ENCODE measurements around the gene ASTN1. TPM values are rescaled to one million over a fixed set of nuclear protein-coding genes. Genes with fewer than 3 reads are reported as not detected.

Gene ASTN1
- total and polyA plus RNA-seq, 2 experiments from 2014 or later, result 9.3 to 34.2 TPM

- H3K27ac ChIP-seq, result no peak overlapping the region
- DNase-seq (ENCODE audit: low read depth in 1 of 2, low spot score in 1 of 2), result no peak
- no peak for TF ChIP-seq CTCF (IDR thresholded peaks at IDR 0.05; ENCODE audit: low read depth, low read length)
- no peaks in the 10 kb centered on the region for H3K27me3 ChIP-seq
- H3K9me3 ChIP-seq (ENCODE audit: low read depth), result no peaks in the 10 kb centered on the region
- peaks cover 14% of the 10 kb centered on the region for H3K4me1 ChIP-seq (ENCODE audit: low read depth)
- H3K36me3 ChIP-seq, result no peaks in the 10 kb centered on the region
- no peak overlapping the region for H3K4me3 ChIP-seq
Measured at GRCh38 chr1:176854758-176855745, 309.5 kb downstream of the ASTN1 start.

- no peaks in the 10 kb centered on the region for H3K27me3 ChIP-seq
- DNase-seq (ENCODE audit: low read depth in 1 of 2, low spot score in 1 of 2), result no peak
- TF ChIP-seq CTCF (IDR thresholded peaks at IDR 0.05; ENCODE audit: low read depth, low read length), result no peak
- peaks cover 14% of the 10 kb centered on the region for H3K4me1 ChIP-seq (ENCODE audit: low read depth)
- H3K4me3 ChIP-seq, result no peak overlapping the region
- H3K9me3 ChIP-seq (ENCODE audit: low read depth), result no peaks in the 10 kb centered on the region
- no peaks in the 10 kb centered on the region for H3K36me3 ChIP-seq
- H3K27ac ChIP-seq, result no peak overlapping the region
Measured at GRCh38 chr1:176854121-176854520, 310.4 kb downstream of the ASTN1 start.

GRCh38 chr1:176853503-176853902 lies 311.0 kb downstream of the ASTN1 start:
- Histone ChIP-seq H3K27me3 (no peaks in the 10 kb centered on the region), H3K4me3 (no peak overlapping the region), H3K9me3 (ENCODE audit: low read depth) (no peaks in the 10 kb centered on the region), H3K27ac (no peak overlapping the region), H3K36me3 (no peaks in the 10 kb centered on the region), H3K4me1 (ENCODE audit: low read depth) (peaks cover 14% of the 10 kb centered on the region)
- TF ChIP-seq CTCF (IDR thresholded peaks at IDR 0.05; ENCODE audit: low read depth, low read length), result no peak
- no peak for DNase-seq (ENCODE audit: low read depth in 1 of 2, low spot score in 1 of 2)

GRCh38 chr1:176852124-176852523 lies 312.4 kb downstream of the ASTN1 start:
- no peak overlapping the region for H3K4me3 ChIP-seq
- H3K9me3 ChIP-seq (ENCODE audit: low read depth), result no peaks in the 10 kb centered on the region
- DNase-seq (ENCODE audit: low read depth in 1 of 2, low spot score in 1 of 2), result no peak
- H3K27ac ChIP-seq, result no peak overlapping the region
- no peak for TF ChIP-seq CTCF (IDR thresholded peaks at IDR 0.05; ENCODE audit: low read depth, low read length)
- peaks cover 6% of the 10 kb centered on the region for H3K4me1 ChIP-seq (ENCODE audit: low read depth)
- H3K27me3 ChIP-seq, result no peaks in the 10 kb centered on the region
- no peaks in the 10 kb centered on the region for H3K36me3 ChIP-seq

GRCh38 chr1:176850871-176851270 lies 313.6 kb downstream of the ASTN1 start:
- Histone ChIP-seq H3K9me3 (ENCODE audit: low read depth) (no peaks in the 10 kb centered on the region), H3K36me3 (no peaks in the 10 kb centered on the region), H3K27me3 (no peaks in the 10 kb centered on the region), H3K4me1 (ENCODE audit: low read depth) (peaks cover 6% of the 10 kb centered on the region), H3K4me3 (no peak overlapping the region), H3K27ac (no peak overlapping the region)
- no peak for TF ChIP-seq CTCF (IDR thresholded peaks at IDR 0.05; ENCODE audit: low read depth, low read length)
- no peak for DNase-seq (ENCODE audit: low read depth in 1 of 2, low spot score in 1 of 2)

Data from cardiac muscle cell (in vitro differentiated cells and primary cell).